Activated CD8-positive, alpha-beta memory T cell treated with anti-CD3 and anti-CD28 coated beads, Interleukin-2, amount 50 U/mL, for 4 hours (primary cell): Measurements from ENCODE around the gene B9D1.

Experiments used
- DNase-seq: peaks from one replicate; pipeline ENCODE4 v3.0.0-alpha.2; 2020

B9D1 gene

DNA sequence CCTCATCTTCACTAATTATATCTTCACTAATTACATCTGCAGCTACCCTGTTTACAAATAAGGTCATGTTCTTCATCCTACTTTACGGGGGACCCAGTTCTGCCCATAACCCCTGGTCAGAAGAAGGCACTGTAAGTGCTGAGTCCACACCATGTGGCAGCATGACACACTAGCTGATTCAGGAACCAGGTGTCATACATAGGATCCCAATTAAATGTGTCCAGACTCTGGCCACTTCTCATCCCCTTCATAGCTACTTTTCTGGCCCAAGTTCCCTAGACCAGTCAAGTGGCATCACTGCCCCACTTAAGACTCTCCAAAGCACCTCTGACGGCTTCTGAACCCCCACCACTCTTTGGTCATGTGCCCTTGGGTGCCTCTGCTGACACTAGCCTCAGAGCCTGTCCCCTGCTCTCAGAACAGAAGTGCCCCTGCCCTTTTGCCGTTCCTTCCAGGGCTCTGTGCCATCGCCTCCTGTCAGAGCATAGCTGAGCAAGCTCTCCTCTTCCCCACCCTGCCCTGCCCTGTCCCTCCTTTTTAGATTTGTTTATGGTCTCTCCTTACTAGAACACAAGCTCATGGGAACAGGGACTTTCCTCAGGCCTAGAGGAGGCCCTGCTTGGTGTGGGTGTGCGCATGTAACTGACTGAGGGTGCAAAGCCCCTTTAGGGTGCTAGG, 61.1 kb downstream of the B9D1 start:
- DNase-seq, result no peak

DNA sequence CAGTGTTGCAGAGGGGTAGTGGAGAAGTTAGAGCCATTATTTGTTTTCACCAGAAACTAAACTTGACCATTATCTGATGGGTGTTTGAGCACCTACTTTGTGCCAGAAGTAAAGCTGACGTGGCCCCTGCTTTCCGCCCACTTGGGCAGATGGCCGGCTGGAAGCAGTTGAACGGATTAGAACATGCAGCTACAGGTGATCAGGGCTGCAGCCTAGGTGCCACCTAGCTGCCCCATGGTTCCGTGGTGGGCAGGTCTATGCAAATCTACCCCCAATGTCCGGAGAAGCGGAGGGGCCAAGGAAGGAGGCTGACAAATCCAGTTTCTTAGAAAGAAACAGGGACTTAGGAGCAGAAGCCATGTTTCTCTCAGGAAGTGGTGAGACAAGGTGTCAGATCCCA, 62.7 kb downstream of the B9D1 start:
- DNase-seq, result no peak

DNA sequence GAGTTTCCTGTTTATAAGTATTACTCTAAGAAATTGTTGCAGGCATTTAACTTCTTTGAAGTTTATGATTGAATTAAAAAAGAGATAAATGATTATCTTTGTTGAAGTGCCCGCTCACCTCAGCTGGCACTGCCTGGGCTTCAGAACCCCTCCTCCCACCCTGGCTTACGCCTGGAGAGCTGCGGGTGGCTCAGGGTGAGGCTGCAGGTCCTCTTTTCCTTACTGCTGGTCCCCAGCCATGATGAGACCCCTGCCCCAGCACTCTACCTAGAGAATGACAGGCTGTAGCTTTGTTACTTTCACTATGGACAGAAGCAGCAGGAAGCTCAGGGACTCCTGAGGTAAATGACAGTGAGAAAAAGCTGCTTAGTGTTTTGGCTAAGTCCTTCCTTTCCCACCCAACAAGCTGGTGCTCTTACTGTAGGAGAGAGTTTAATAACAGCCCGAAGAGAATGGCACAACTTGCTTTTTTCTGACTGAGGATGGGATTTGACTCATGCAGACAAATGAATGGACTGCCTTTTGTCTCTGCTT, 63.2 kb downstream of the B9D1 start:
- DNase-seq, result no peak

DNA sequence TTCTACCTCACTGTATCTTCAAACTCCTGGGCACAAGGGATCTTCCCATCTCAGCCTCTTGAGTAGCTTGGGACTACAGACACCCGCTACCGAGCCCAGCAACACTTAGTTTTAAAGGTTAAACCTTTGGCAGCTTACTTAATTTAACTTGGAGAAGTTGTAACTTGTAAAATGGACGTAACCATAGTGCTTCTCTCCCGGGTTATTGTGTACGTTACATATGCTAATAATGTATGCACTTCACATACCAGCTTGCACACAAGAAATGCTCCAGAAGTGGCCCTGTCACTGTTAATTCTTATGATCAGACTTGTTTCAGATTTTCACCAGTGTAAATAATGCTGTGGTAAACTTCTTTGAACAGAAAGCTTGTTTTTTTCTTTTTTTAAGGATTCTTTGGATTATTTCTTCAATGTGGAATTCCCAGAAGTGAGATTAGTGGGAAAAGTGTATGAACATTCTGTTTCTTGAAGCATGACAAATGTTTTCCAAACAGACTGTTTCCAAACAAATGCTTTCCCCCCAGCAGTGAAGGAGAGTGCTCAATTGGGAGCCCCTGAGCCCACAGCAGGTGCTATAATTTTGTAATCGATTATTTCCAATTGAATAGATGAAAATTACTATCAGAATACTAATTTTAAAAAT, 63.8 kb downstream of the B9D1 start:
- no peak for DNase-seq

DNA sequence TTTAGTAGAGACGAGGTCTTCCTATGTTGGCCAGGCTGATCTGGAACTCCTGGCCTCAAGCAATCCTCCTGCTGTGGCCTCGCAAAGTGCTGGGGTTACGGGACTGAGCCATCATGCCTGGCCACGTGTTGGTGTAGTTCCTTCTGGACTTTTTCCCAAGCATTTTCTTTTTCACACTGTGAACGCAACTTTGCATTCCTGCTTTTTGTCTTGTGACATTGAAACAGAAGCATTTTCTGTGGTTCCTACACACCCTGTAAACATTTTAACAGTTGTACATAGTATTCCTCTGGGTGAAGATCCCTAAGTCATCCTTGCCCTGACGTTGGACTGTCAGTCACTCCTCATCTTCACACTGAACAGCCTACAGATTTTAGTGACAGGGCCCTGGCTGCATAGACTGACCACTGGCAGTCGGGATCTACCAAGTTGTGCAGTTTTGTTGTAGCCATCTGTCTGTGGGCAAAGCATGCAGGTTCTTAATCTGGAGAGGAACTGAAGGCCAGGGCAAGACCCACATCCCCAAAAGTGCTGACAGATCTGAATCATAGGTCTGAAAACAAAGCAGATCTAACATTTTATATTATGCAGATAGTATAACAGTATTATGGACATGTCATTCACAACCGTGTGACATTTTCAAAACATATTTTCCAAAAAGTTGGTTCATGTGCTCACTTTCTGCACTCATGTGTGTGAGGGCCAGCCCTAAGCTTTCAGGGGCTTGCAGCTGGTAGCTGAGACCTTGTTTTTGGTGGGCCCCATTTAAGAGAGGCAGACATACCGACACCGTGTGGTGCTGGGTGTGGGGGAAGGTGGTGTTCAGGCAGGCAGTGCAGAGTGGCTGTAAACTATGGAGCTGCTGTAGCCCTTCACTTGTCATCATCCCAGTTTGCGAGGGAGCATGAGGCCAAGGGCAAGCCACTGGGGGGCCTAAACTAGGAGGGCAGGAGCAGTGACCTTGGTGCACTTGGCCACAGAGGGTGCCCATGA, 65.4 kb downstream of the B9D1 start:
- DNase-seq, result no peak

- DNase-seq, result no peak
These were observed 66.9 kb downstream of the B9D1 start for GRCh38 chr17:19295473-19296135.

DNA sequence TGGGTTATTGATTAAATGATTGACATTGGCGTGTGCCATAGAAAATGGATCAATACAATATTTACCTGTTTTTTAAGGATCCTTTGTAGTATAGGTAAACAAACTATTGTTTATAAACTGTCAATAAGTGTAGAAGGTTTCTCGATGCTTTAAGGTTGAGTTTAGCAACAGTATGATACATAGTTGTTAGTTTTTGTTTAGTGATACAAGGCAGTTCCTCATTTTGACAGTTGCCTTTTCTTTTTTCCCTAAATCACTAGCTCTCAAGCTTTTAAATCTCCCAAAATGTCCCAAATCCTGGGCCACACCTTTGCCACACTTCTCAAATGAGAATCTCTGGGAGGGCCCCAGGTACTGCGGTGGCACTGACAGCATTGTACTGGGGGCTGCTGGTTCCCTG, 68.1 kb downstream of the B9D1 start:
- no peak for DNase-seq
